Bronchial epithelial cell (primary cell): ENCODE data around the gene GEN1. TPM values are rescaled to one million over a fixed set of nuclear protein-coding genes. Genes with fewer than 3 reads are reported as not detected.
A peak's percentile ranks its signal among the peaks of the same experiment; 100 is the strongest.

Source experiments
- DNase-seq: peaks from one replicate; pipeline ENCODE4 v3.0.0-alpha.2; 2010; ENCODE audit warnings: low read depth
- FAIRE-seq: peaks from 2 replicates; lab custom pipeline; 2011; peaks lifted over from hg19 to GRCh38; lab: Jason Lieb, UNC
- H3K27me3 ChIP-seq: 2 replicates; pipeline ENCODE4 v1.5.1; 2011; ENCODE audit warnings: low read length; ENCODE audit not compliant: control insufficient read depth, insufficient read depth
- H3K36me3 ChIP-seq: 2 replicates; pipeline ENCODE4 v1.5.1; 2011; ENCODE audit warnings: low read length; ENCODE audit not compliant: control insufficient read depth, insufficient read depth
- H3K4me3 ChIP-seq: 2 replicates; pipeline ENCODE4 v1.5.1; 2011; ENCODE audit warnings: mild to moderate bottlenecking, low read depth, low read length, control low read depth
- CTCF ChIP-seq: IDR thresholded peaks from 2 replicates; pipeline ENCODE4 v1.5.1; 2011; ENCODE audit warnings: mild to moderate bottlenecking, moderate library complexity, low read length, control low read depth, inconsistent platforms; ENCODE audit not compliant: insufficient read depth, severe bottlenecking
- total RNA-seq: library from RNA; depleted of rRNA; stranded (reverse); fragments of >200 nt; gene quantifications from 2 replicates; pipeline ENCODE4 v1.2.1, GENCODE V29; 2014

Gene GEN1
- total RNA-seq, 1 donor from 2014 or later = 2.6 TPM

GRCh38 chr2:17805166-17805565 lies 51.2 kb downstream of the GEN1 start:
- Histone ChIP-seq H3K4me3 (no peak overlapping the region), H3K36me3 (no peaks in the 10 kb centered on the region), H3K27me3 (no peaks in the 10 kb centered on the region)
- FAIRE-seq (no peak), DNase-seq (no peak)
- no peak for TF ChIP-seq CTCF

GRCh38 chr2:17805717-17806363 lies 51.9 kb downstream of the GEN1 start:
- no peak overlapping the region for H3K4me3 ChIP-seq
- no peaks in the 10 kb centered on the region for H3K27me3 ChIP-seq
- FAIRE-seq (no peak), DNase-seq (no peak)
- no peaks in the 10 kb centered on the region for H3K36me3 ChIP-seq
- no peak for TF ChIP-seq CTCF

GRCh38 chr2:17813010-17813741 lies 59.2 kb downstream of the GEN1 start:
- TF ChIP-seq CTCF = no peak
- Histone ChIP-seq H3K36me3 (no peaks in the 10 kb centered on the region), H3K4me3 (no peak overlapping the region), H3K27me3 (no peaks in the 10 kb centered on the region)
- DNase-seq = peak; percentile 92
- FAIRE-seq = no peak

GRCh38 chr2:17813742-17814473 lies 60.0 kb downstream of the GEN1 start:
- no peak for TF ChIP-seq CTCF
- H3K36me3 ChIP-seq = no peaks in the 10 kb centered on the region
- DNase-seq (no peak), FAIRE-seq (no peak)
- no peak overlapping the region for H3K4me3 ChIP-seq
- no peaks in the 10 kb centered on the region for H3K27me3 ChIP-seq

DNA sequence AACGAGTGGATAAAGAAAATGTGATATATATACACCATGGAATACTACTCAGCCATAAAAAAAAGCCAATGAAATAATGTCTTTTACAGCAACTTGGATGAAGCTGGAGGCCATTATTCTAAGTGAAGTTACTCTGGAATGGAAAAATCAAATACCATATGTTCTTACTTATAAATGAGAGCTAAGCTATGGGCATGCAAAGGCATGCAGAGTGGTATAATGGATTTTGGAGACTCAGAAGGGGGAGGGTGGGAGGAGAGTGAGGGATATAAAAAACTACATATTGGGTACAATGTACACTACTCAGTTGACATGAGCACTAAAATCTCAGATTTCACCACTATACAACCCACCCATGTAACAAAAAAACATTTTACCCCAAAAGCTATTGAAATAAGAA lies 60.7 kb downstream of the GEN1 start:
- DNase-seq (peak; percentile 73), FAIRE-seq (no peak)
- no peaks in the 10 kb centered on the region for H3K27me3 ChIP-seq
- H3K4me3 ChIP-seq = no peak overlapping the region
- H3K36me3 ChIP-seq = no peaks in the 10 kb centered on the region
- TF ChIP-seq CTCF = no peak
